Measurements from ENCODE around the gene UCK1. TPM values are rescaled to one million over a fixed set of nuclear protein-coding genes. Genes with fewer than 3 reads are reported as not detected.

UCK1 gene
- total RNA-seq, 2 donors from 2014 or later: 47.6 to 48.2 TPM

GRCh38 chr9:131528186-131528585, 2.9 kb downstream of the UCK1 start:
- H3K4me1 ChIP-seq (replicated peaks): peaks cover 6% of the 10 kb centered on the region
- no peaks in the 10 kb centered on the region for H3K9me3 ChIP-seq
- WGBS: 87% methylated on average over 7 of the region's 7 CpGs
- TF ChIP-seq POLR2AphosphoS5 (IDR thresholded peaks at IDR 0.05) (no peak), CTCF (IDR thresholded peaks at IDR 0.05) (no peak), POLR2A (IDR thresholded peaks at IDR 0.05) (no peak)
- DNase-seq (ENCODE audit: low spot score): no peak
- H3K36me3 ChIP-seq: peaks cover 2 to 15% of the 10 kb centered on the region in 2 donors
- H3K4me3 ChIP-seq: no peak overlapping the region
- H3K27me3 ChIP-seq (replicated peaks; ENCODE audit: insufficient read depth): no peaks in the 10 kb centered on the region
- no peak overlapping the region for H3K27ac ChIP-seq
- intact Hi-C loops (cut with DNase I): no loop called here

GRCh38 chr9:131525643-131526565, 5.2 kb downstream of the UCK1 start:
- H3K4me3 ChIP-seq: no peak overlapping the region
- no peak overlapping the region for H3K27ac ChIP-seq
- H3K27me3 ChIP-seq (replicated peaks; ENCODE audit: insufficient read depth): no peaks in the 10 kb centered on the region
- H3K4me1 ChIP-seq (replicated peaks): peaks cover 6% of the 10 kb centered on the region
- TF ChIP-seq CTCF (IDR thresholded peaks at IDR 0.05) (no peak), POLR2AphosphoS5 (IDR thresholded peaks at IDR 0.05) (no peak), POLR2A (IDR thresholded peaks at IDR 0.05) (no peak)
- H3K9me3 ChIP-seq: no peaks in the 10 kb centered on the region
- H3K36me3 ChIP-seq: peaks cover 5 to 21% of the 10 kb centered on the region in 2 donors
- WGBS: 87% methylated on average over 19 of the region's 19 CpGs
- no peak for DNase-seq (ENCODE audit: low spot score)
- intact Hi-C loops (cut with DNase I): no loop called here

- TF ChIP-seq POLR2AphosphoS5 (IDR thresholded peaks at IDR 0.05) (no peak), POLR2A (IDR thresholded peaks at IDR 0.05) (no peak), CTCF (IDR thresholded peaks at IDR 0.05) (no peak)
- Histone ChIP-seq H3K4me3 (no peak overlapping the region), H3K4me1 (replicated peaks) (peaks cover 1% of the 10 kb centered on the region), H3K27ac (no peak overlapping the region), H3K36me3 (peaks cover 12 to 27% of the 10 kb centered on the region in 2 donors), H3K27me3 (replicated peaks; ENCODE audit: insufficient read depth) (no peaks in the 10 kb centered on the region), H3K9me3 (no peaks in the 10 kb centered on the region)
- 85% methylated on average over 23 of the region's 23 CpGs for WGBS
- no peak for DNase-seq (ENCODE audit: low spot score)
- intact Hi-C loops (cut with DNase I): no loop called here
These were observed 6.3 kb downstream of the UCK1 start for GRCh38 chr9:131524665-131525315.

GRCh38 chr9:131523451-131524435, 7.3 kb downstream of the UCK1 start:
- TF ChIP-seq POLR2A (IDR thresholded peaks at IDR 0.05): no peak
- TF ChIP-seq POLR2AphosphoS5 (IDR thresholded peaks at IDR 0.05): no peak
- no peak overlapping the region for H3K27ac ChIP-seq
- H3K27me3 ChIP-seq (replicated peaks; ENCODE audit: insufficient read depth): no peaks in the 10 kb centered on the region
- no peak overlapping the region for H3K4me3 ChIP-seq
- H3K4me1 ChIP-seq (replicated peaks): no peaks in the 10 kb centered on the region
- no peaks in the 10 kb centered on the region for H3K9me3 ChIP-seq
- intact Hi-C loops (cut with DNase I): no loop called here
- 75% methylated on average over 29 of the region's 29 CpGs for WGBS
- H3K36me3 ChIP-seq: peaks cover 15 to 29% of the 10 kb centered on the region in 2 donors
- no peak for DNase-seq (ENCODE audit: low spot score)

GRCh38 chr9:131523086-131523388, 8.0 kb downstream of the UCK1 start:
- Histone ChIP-seq H3K27ac (no peak overlapping the region), H3K9me3 (no peaks in the 10 kb centered on the region), H3K4me3 (no peak overlapping the region), H3K4me1 (replicated peaks) (no peaks in the 10 kb centered on the region), H3K36me3 (peaks cover 19 to 25% of the 10 kb centered on the region in 2 donors), H3K27me3 (replicated peaks; ENCODE audit: insufficient read depth) (no peaks in the 10 kb centered on the region)
- intact Hi-C loops (cut with DNase I): no loop called here
- 87% methylated on average over 9 of the region's 9 CpGs for WGBS
- TF ChIP-seq CTCF (IDR thresholded peaks at IDR 0.05) (no peak), POLR2A (IDR thresholded peaks at IDR 0.05) (no peak), POLR2AphosphoS5 (IDR thresholded peaks at IDR 0.05) (no peak)
- no peak for DNase-seq (ENCODE audit: low spot score)
